HG03139 (cell line): ENCODE measurements around the gene ARRB1.
"Not testable (repeated sequence)": the region's sequence is repeated elsewhere in the genome, so short reads cannot be mapped to it uniquely, and the experiment has no call there.

ENCODE experiments used
- ATAC-seq: cut with Tn5 transposase; IDR thresholded peaks from one replicate; pipeline ENCODE4 v1.9.1; 2021; ENCODE audit not compliant: unreplicated experiment

ARRB1 gene

DNA sequence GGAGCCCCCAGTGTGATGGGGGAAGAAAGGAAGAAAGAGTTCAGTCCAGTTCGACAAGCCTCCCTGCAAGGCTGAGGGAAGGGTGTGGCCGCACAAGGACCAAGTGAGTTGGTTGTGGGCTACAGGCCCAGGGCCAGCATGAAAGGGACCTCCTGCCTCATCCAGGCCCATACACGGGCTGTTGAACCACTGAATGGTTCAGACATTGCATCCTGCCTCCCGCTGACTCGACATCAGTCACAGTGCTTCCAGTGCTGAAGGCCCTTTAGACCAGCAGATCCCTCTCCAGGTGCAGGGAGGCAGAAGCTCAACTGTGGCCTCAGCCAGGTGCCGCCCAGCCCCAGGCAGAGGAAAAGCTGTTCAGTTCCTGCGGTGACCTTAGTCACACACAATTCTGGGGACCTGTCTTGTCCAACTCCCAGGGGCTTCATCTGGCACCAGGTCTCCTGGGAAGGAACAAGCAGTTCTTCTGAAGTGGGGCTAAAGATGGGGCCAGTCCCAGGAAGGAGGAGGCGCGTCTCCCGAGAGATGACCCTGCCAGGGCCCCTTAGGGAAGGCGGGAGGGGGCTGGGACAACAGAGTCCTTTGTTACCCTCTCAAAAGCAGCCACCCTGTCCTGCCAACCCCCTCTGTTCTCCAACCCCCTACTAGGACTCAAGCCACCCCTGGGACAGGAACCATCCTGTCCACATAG lies 6.6 kb downstream of the ARRB1 start:
- ATAC-seq = no peak

DNA sequence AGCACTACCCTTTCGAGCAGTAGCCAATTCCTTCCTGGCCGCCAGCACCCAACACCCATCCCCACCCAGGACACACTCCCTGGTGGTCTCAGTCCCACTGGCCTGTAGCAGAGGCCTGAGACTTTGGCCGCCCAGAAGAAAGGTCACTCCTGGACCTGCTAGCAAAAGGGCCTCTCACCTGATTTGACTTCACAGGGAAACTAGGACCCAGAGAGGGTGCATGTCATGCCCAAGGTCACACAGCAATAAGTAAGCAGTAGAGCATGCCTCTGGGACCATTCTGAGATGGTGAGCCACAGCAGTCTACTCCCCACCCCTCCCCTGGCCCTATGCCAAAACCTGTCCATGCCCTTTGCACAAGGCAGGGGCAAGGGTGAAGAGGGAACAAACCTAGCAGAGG lies 7.3 kb downstream of the ARRB1 start:
- ATAC-seq = no peak

DNA sequence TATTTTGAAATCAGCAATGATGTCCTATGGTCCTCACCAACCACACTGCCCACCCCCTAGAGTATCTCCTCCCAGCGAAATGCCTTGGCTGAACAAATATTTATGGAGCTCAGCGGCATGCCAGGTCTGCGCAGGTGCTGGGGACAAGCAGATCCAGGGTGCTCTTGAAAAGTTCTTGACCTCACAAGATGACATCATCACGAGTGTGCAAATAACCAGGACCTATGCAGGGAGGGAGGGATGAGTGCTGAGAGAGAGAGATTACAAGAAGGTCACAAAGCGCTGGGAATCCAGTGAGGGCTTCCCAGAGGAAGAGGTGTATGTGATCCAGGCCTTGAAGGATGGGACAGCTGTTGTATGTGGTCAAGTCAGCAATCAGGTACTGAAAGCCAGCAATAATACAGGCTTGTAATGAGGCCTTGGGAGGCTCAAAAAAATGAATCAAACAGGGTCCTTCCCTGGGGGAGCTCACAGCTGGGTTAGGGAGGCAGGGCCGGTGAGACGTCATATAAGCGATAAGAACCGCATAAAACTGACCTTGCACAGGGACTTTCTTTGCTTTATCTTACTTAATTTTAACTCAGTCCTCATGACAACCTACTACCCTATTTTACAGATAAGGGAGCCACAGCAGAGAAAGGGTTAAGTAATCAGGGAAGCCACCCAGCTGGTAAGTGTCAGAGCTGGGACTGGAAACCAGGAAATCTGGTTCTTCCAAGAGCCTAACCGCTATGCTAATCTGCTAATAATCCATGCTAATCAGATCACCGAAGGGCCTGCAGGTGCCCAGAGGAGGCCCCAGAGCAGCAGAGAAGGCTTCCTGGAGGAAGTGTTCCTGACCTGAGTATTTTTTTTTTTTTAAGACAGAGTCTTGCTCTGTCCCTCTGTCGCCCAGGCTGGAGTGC lies 8.2 kb downstream of the ARRB1 start:
- ATAC-seq = no peak

DNA sequence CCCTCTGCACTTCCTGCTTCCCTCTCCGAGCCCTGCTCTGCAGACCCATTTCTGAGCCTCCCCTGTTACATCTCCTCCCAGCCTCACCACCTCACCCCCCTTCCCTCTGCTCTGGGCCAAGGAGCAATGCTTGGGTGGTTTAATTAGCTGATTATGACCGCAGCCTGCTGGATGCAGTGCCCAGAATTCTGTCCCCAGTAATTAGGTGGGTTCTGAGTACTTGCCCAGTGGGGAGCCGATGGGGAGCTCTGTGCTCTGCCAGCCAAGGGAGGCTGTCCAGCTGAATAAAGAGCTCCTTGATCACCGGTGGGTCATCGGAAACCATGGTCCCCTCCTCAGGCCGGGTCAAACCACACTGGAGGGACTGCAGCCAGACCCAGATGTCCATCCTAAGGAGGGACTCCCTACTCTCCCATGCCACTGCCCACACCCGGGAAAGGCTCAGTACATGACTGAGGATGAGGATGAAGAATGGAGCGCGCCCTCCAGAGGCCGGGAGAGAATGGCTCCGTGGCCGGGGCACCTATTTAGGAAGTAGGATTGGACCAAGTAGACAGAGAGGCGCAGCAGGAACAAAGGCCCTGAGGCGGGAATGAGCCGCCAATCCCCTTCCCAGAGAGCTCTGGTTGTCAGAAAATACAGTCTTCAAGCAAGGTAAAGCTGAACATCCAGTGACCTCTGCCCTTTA lies 9.1 kb downstream of the ARRB1 start:
- ATAC-seq = no peak

DNA sequence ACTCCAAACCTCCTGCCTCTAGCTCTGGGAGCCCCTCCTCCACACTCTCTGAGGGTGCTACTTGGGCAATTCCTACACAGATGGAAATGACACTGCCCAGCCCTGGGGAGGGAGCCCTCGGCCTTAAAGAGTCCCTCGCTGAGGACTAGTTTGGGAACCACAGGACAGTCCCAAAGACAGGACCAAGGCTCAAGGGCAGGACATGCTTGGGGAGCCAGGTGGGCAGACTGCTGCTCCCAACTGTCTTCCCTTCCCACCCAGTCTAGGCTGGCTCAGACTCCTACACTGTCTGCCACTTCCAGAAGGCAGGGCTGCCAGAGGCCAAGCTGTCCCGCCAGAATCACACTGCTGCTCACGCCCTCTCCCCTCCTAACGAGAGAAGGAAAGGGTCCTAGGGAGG lies 9.8 kb downstream of the ARRB1 start:
- ATAC-seq = no peak

DNA sequence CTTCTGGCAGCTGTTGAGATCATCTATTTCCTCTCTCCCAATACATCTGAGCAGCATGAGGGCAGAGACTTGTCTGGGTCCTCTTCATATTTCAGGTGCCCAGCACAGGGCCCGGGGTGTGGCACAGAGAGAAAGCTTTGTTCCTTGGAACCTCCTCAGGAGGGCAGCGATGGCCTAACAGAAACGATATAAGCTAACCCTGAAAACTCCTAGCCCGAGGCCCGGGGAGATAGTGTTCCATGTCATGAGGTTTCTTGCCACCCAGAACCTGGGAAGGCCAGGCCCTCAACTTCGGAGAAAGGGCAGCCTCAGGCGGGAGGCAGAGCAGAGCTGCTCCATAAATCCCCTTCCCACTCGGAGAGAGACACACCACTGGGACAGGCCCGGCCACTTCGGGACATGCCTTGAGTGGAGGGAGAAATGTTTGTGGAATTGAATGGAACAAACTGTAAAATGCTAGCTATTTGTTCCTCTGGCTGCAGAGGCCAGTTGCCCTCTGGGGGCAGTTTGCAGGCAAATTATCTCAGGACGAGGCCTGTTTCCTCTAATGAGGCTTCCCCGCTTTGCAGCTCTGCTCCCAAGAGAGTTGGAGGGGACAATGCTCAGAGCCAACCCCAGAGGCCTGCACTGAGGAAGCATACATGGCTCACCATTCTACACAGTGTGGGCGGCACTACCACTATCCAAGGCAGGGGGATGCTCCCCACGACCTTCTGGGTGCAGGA lies 11.6 kb downstream of the ARRB1 start:
- ATAC-seq = no peak

DNA sequence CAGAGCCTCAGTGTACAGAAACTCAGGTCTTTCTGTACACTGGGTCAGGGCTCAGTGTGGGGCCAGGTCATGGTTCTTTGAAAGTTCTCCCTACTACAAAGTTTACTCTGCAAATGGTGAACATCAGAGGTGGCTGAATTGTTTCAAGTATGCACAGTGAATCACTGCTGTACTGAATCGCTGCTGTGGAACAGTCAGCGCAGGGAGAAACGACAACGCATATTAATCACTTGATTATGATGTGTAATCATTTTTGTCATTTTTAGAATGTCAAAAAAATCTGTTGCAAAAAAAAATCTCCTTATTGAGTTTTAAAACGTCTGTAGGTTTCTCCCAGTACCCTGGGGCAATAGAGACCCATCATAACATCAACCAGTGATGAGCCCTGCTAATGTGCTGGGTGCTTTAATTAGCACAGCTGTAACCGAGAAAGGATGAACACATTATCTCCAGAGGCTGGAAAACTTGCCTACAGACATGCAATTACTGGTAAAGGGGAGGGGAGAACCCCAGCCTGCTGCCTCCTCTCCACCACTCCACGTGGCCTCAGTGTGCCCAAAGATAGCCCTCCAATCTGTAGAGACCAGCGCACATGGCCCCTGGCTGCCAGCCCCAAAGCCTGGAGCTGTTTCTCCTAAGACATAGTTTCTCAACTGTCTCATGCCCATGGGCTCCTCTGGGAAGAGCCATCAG lies 12.8 kb downstream of the ARRB1 start:
- no peak for ATAC-seq

DNA sequence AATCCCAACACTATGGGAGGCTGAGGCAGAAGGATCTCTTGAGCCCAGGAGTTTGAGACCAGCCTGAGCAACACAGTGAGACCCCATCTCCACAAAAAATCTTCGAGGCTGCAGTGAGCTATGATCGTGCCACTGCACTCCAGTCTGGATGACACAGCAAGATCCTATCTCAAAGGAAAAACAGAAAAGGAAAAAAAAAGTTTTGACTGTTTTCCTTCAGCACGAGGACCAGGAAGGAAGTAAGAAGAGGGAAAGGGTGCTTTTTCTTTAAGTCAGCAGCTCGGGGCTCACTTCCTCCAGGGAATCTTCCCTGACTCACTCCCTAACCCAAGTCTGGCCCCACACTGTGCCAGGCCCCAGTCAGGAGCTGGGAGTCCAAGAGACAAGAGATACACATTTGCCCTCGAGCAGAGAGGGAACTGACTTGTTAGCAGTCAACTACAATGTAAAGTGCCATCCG lies 14.2 kb downstream of the ARRB1 start:
- no peak for ATAC-seq

DNA sequence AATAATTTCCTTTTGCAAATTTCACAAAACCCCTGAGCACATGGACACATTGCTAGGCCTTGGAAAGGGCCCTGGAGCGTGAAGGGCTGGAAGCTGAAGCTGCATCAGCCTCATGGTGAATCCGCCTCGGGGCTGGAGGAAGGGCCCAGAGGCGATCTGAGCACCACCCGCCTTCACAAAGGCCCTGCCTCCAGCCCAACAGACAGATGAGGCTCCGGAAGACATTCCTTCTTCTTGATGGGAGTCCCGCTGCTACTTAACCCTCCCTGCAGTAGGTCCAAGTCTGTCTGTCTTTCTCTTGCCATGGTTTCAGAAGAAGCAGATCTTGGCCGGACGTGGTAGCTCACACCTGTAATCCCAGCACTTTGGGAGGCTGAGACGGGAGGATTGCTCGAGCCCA lies 16.5 kb downstream of the ARRB1 start:
- ATAC-seq = no peak

DNA sequence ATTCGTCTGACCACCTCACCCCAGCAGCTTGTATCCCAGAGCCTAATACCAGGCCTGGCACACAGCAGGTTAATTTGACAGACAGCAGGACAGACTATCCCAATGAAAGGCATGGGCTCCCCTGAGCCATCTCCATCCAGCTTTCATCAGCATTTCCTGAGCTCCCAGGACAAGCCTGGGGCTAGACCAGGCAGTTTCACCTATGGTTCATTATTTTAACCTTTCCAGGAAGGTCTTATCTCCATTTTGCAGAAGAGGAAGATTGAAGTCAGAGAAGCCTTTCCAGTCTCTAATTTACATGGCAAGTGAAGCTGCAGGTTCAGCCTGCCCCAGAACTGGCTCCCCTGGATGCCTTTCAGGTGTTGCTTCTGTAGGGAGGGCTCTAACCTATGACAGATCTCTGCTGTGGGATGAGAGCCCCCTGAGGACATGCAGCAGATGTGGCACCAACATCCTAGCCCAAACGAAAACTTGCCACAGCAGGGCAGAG lies 17.0 kb downstream of the ARRB1 start:
- ATAC-seq = no peak

DNA sequence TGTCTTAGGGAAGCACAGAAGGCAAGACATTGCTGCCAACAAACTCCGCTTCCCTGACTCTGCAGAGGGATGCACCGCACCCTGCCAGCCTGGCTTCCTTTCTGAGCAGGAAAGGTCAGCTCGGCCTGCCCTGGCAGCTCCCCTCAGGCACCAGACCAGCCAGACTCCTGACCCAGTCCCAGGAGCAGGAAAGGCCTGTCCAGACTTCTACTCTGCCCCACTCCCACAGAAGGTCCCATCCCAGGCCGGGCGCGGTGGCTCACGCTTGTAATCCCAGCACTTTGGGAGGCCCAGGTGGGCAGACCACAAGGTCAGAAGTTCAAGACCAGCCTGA lies 17.7 kb downstream of the ARRB1 start:
- ATAC-seq = no peak

DNA sequence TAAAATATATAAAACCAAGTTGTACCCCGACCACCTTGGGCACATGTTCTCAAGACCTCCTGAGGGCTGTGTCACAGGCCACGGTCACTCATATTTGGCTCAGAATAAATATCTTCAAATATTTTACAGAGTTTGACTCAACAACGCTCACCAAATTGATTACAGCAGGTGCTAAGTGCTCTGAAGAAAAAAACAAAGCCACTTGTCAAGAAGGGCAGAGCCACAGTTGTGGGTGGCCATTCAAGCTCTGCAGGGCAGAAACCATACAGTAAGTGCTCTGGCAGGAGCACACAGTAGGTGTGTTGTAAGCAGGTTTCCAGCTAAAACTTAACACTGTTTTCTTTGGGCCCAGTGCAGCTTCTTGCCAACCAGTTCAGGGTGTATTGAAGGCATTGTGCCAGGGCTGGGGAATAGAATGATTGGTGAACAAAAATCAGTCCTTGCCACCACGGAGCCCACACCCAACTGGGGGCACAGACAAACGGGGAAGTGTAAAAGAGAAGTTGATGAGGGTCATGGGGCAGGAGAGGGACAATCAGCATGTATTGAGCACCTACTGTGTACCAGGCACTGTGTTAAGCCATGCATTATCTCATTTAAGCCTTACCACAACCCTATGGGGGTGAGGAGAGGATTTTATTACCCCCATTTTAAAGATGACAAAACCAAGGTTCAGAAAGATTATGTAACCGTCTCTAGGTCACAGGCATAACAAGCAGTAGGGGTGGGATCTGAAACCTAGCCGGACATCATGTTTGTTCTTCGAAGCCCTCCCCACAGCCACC lies 18.2 kb downstream of the ARRB1 start:
- ATAC-seq = no peak

DNA sequence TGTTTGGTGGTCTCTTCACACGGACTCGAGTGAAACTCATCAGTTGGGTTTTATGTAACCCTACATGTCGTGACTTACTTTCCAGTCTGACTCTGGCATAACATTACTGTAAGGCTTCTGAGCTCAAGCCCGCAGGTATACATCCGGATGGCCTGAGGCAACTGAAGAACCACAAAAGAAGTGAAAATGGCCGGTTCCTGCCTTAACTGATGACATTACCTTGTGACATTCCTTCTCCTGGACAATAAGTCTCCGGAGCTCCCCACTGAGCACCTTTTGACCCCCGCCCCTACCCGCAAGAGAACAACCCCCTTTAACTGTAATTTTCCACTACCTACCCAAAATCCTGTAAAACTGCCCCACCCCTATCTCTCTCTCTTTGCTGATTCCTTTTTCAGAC lies 19.7 kb downstream of the ARRB1 start:
- ATAC-seq = not testable (repeated sequence)

DNA sequence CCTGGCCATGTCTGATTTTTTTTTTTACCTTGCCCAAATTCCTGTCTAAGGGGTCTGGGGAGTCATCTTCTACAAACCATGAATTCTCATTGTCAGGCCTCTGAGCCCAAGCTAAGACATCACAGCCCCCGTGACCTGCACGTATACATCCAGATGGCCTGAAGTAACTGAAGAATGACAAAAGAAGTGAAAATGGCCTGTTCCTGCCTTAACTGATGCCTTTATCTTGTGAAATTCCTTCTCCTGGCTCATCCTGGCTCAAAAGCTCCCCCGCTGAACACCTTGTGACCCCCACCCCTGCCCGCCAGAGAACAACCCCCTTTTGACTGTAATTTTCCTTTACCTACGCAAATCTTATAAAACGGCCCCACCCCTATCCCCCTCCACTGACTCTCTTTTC lies 20.2 kb downstream of the ARRB1 start:
- ATAC-seq = not testable (repeated sequence)

DNA sequence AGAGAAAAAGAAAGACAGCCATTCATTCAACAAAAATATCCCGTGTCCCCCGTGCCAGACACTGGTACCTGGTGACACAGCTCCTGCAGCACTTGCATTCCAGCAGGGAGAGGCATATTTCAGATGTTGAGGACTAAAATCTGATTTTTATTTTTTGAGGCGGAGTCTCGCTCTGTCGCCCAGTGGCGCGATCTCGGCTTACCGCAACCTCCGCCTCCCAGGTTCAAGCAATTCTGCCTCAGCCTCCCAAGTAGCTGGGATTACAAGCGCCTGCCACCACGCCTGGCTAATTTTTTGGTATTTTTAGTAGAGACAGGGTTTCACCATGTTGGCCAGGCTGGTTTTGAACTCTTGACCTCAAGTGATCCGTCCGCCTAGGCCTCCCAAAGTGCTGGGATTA lies 20.6 kb downstream of the ARRB1 start:
- not testable (repeated sequence) for ATAC-seq

DNA sequence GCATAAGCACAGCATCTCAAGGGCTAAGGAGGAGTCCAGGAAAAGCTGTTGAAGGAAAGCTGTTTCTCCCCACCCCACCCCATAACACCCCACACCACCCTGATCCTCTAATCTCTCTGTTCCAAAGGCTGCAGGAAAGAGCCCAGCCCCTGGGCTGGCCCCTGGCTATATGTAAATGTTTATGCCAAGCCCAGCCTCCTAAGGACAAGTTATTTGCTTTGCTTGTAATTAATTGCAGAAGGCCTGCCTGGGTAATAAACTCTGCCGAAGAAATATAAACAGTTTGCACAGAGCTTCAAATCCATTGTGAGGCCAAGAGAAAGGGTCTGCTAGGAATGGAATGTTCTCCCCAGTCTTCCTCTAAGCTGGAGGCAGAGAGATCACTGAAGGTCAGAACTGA lies 21.2 kb downstream of the ARRB1 start:
- no peak for ATAC-seq

DNA sequence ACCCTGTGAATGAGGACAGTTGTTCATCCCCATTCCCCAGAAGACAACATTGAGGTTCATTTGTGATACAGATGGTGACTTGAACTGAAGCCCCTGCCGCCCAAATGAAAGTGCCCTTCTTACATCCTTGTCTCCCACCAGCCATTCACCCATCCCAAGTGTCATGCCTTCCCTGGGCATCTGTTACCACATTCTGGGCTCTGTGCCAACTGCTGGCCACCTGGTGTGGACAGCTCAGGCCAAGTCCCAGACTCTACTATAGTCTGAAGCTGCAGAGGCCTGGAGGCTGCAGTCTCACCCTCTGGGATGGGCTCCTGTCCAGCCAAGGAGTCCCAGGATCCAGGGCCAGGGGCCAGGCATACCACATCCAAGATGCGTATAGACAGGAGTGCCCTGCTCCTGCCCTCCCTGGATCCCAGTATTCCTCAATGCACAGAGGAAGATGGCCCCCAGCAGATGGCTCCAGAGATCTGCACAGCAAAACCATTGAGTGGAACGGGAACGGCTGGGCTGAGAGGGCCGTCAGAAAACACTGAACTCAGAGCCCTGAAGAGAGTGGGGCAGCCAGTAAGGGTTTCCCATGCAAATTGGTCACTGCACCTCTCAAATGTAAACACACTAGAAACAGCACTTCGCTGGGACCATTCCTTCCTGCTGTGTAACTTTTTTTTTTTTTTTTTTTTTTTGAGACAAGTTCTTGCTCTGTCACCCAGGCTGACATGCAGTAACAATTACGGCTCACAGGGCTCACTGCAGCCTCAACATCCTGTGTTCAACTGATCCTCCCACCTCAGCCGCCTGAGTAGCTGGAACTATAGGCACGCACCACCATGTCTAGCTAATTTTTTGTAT lies 22.8 kb downstream of the ARRB1 start:
- no peak for ATAC-seq

DNA sequence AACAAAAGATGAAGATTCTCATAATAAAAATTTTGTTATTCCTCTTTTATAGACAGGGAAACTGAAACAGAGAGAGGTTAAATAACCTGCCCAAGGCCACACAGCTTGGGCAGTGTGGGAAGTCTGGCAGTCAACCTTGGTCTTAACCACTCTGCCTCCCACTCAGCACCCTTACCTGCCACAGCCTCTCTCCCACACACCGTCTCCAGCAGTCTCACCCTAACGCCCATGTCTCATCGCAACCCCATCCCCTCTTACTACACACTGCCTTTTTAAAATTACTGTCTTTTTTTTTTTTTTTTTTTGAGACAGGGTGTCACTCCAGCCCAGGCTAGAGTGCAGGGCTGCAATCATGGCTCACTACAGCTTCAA lies 25.0 kb downstream of the ARRB1 start:
- ATAC-seq = no peak
